HG02943 (cell line): Measurements from ENCODE around the gene NGEF.

Experiments used
- ATAC-seq: cut with Tn5 transposase; IDR thresholded peaks from one replicate; pipeline ENCODE4 v1.9.1; 2021; ENCODE audit warnings: mild to moderate bottlenecking, low read depth, moderate library complexity; ENCODE audit not compliant: unreplicated experiment

Gene NGEF

GRCh38 chr2:232876161-232876977 lies 136.7 kb downstream of the NGEF start:
- no peak for ATAC-seq

- no peak for ATAC-seq
Measured at GRCh38 chr2:232875256-232876121, 137.6 kb downstream of the NGEF start.

DNA sequence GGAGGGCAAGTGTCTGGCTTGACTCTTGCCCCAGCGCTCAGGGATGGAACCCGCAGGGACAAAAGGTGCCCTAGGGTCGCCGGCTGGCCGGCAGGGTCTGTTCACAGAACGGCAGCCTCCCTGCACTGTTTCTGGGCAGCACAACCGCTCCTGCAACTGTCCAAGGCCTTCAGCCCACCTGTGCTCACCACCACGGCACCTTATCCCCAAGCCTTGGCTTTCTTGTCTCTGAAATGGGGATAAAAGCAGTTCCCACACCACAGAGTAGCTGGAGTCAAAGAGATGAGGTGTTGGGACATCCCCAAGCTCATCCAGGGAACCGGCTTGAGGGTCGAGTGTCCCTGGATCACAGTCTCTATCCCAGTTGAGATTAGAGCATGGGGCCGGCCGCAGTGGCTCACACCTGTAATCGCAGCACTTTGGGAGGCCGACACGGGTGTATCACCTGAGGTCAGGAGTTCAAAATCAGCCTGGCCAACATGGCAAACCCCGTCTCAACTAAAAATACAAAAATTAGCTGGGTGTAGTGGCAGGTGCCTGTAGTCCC lies 138.3 kb downstream of the NGEF start:
- no peak for ATAC-seq

GRCh38 chr2:232873909-232874641 lies 139.0 kb downstream of the NGEF start:
- ATAC-seq = no peak

- no peak for ATAC-seq
Measured at GRCh38 chr2:232873292-232873908, 139.7 kb downstream of the NGEF start.

- no peak for ATAC-seq
Measured at GRCh38 chr2:232872826-232873225, 140.2 kb downstream of the NGEF start.

GRCh38 chr2:232871835-232872736 lies 141.0 kb downstream of the NGEF start:
- ATAC-seq = no peak

DNA sequence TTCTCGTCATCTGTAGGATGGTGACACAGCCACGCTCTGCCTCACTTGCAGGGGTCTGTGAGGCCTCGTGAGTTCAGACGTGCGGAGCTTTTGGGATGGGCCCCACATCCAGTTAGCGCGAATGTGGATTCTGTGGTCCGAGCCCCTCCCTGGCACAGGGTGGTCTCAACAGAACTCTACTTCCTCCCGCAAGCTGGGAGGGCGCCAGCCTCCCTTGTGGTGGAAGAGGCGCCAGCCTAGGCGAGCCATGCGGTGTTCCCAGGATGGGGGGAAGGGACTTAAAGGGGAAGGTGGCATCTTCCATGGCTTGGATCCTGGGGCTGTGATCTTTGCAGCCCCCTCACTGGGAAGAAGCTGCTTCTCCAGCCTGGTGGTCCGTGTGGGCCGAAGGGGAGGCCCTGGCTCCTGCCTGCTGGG lies 141.6 kb downstream of the NGEF start:
- ATAC-seq = no peak

- ATAC-seq = no peak
Measured at GRCh38 chr2:232870766-232871371, 142.2 kb downstream of the NGEF start.

- ATAC-seq = no peak
Measured at GRCh38 chr2:232870018-232870765, 142.9 kb downstream of the NGEF start, which contains the start of gene SNORC. SNORC (plus strand) TSS chr2:232870264; CDS start chr2:232870342, 78 bp downstream.

DNA sequence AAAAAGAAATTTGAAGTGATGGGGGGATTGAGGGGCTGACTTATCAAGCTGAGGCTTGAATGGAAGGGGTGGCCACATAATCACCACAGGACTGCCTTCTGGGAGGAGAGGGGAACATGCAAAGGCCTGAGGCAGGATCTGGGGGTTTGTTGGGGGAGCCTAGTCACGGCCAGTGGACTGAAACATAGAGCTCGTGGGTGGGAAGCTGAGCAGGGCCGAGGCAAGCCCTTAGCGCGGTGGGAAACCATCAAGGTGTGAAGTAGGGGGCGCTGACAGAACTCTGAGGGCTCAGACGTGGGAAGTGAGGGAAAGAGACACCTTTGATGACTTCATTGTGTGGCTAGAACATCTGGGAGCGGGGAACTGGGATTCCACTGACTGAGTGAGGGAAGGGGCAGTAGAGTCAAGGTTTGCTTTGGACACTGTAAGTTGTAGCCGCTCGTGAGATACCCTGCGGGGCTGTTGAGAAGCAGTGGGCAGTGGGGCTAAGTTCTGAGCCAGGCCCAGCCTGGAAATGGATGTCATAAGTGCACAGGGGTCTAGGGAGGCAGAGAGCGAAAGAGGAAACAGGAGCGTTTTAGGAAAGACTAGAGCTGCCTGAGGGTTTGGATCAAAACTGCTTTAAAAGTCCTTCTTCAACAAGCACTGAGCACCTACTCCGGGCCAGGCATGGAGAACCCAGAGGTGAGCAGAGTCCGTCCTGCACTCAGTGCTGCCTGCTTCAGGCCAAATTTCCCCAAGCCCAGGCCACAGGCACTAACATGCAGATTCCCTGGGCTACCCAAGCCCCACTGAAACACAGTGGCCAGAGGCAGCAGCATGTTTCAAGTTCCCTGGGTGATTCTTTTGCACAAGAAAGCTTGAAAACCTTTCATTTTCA lies 143.7 kb downstream of the NGEF start:
- no peak for ATAC-seq

DNA sequence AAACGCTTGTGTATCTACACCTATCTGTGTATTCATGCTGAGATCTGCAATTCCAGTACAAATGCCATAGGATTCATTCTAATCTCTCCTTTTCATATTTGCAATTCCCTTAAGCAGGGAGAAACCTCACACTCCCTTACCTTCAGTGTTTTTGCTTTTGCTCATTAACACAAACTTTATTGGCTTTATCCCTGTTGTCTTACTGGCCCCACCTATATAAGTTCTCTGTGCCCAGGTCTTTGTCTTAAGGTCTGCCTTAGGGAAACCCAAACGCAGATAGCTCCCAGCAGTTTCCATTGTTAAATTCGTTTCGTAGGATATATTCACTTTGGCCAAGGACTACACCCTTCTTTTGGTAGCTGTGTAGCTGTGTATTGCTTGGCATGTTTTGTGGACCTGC lies 147.0 kb downstream of the NGEF start:
- ATAC-seq = no peak

DNA sequence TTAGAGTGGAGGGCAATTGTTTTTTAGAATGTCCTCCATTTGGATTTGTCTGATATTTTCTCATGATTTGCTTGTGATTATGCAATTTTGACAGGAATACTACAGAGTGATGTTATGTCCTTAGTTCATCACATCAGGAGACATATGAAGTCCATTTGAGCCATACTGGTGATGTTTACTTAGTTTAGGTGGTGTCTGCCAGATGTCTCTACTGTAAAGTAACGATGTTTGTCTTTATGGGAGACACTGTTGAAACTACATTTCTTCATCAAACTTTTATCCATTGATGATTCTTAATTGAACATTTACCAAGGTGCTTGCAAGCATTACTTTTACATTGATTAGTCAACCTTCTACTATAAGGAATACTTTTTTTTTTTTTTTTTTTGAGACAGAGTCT lies 147.9 kb downstream of the NGEF start:
- ATAC-seq = no peak

- no peak for ATAC-seq
Measured at GRCh38 chr2:232863996-232864395, 149.1 kb downstream of the NGEF start.

- ATAC-seq = no peak
Measured at GRCh38 chr2:232861353-232861752, 151.7 kb downstream of the NGEF start.

DNA sequence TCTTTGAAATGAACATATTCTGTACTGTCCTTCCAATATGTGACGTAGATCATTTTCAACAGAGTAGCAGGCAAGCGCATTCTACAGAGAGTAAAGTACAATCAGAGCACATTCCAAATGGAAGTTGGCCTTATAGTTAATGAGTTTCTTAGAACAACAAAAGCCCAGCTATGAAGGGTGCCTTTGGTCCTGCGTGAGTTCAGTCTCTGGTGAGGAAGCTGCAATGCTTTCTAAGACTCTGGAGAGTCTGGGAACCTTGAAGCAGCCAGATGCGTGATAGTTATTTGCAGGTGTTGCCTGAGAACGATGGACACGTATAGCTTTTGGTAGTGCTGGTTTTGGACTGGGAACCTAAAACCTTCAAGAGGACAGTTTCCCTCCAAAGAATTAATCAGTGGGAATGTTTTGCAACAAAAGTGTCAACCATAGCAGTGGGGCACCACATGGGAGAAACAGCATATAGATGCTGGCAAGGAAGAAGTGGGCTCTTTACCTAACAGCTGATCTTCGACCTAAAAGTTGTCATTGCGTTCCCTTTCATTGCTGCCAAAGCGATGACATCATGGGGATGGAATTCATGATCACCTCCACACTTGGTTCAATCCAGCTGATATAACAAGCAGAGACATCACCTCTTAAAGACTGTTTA lies 152.3 kb downstream of the NGEF start:
- ATAC-seq = no peak
